HG03064 (cell line): Measurements from ENCODE around the gene LRRC23.
"Not testable (repeated sequence)": the region's sequence is repeated elsewhere in the genome, so short reads cannot be mapped to it uniquely, and the experiment has no call there.

Source experiments
- ATAC-seq: cut with Tn5 transposase; IDR thresholded peaks from one replicate; pipeline ENCODE4 v1.9.1; 2021; ENCODE audit warnings: low read depth; ENCODE audit not compliant: unreplicated experiment

The LRRC23 gene

GRCh38 chr12:6899837-6900519 is 4.6 kb upstream of the LRRC23 start:
- no peak for ATAC-seq

- ATAC-seq: no peak
Observed at GRCh38 chr12:6902448-6902847, 2.2 kb upstream of the LRRC23 start.

GRCh38 chr12:6903722-6904121 is 900 bp upstream of the LRRC23 start:
- no peak for ATAC-seq

GRCh38 chr12:6905414-6906040 is 905 bp downstream of the LRRC23 start:
- no peak for ATAC-seq

DNA sequence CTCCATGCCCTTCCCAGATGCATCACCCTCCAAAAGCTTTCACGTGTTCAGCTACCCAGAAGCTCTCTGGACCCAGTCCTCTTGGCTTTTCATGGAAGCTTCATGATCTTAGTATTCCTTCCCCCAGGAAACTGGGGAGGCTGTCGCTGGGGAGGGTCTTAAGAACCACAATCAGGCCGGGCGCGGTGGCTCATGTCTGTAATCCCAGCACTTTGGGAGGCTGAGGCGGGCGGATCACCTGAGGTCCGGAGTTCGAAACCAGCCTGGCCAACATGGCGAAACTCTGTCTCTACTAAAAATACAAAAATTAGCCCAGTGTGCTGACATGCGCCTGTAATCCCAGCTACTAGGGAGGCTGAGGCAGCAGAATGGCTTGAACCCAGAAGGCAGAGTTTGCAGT is 3.5 kb downstream of the LRRC23 start:
- not testable (repeated sequence) for ATAC-seq

GRCh38 chr12:6909421-6910145 is 5.0 kb downstream of the LRRC23 start:
- no peak for ATAC-seq

DNA sequence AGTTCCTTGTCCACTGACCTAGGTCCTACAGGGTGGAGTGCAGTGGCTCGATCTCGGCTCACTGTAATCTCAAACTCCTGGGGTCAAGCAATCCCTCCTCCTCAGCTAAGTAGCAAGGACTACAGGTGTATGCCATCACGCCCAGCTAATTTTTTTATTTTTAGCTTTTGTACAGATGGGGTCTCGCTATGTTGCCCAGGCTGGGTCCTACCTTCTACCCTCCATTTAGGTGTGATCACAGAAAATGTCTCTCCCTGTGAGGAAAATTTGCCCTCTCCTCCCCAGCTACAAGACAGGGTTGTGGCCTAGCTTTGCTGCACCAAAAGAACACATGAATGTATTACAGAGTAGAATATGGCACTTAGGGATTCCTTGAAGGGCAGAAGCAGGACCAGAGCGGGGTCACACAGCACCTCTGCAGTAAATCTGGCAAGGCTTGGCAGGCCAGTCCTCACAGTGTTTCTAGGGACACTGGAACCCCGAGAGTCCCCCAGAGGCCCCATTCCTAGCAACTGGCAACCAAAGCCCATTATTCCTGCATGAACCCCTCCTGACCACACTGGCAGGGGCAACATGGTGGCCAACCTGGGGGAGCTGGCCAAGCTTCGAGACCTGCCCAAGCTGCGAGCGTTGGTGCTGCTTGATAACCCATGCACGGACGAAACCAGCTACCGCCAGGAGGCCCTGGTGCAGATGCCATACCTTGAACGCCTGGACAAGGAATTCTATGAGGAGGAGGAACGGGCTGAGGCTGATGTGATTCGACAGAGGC is 7.7 kb downstream of the LRRC23 start:
- ATAC-seq: no peak

DNA sequence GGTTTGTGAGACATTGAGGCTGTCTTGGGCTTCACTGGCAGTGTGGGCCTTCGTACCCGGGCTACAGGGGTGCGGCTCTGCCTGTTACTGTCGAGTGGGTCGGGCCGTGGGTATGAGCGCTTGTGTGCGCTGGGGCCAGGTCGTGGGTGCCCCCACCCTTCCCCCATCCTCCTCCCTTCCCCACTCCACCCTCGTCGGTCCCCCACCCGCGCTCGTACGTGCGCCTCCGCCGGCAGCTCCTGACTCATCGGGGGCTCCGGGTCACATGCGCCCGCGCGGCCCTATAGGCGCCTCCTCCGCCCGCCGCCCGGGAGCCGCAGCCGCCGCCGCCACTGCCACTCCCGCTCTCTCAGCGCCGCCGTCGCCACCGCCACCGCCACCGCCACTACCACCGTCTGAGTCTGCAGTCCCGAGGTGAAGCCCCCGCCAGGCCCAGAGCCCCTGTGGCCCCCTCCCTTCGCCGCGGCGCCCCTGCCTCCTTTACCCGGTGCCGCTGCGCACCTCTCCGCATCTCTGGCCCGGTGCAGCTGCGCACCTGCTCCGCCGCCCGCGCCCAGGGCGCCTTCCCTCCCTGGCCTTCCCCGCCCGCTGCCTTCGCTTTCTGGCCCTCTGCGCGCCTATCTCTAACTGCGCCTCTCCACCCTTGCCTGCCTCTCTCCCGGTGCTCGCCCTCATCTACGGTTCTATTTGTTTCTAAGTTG is 9.8 kb downstream of the LRRC23 start, which contains the start of gene ENO2:
Gene ENO2, plus strand, starts transcription at position 335 of the 701 bp plus-strand sequence. CDS start 1,253 bp downstream, outside the sequence.
- peak; percentile 72 for ATAC-seq

GRCh38 chr12:6914947-6915788 is 10.5 kb downstream of the LRRC23 start:
- no peak for ATAC-seq

GRCh38 chr12:6915789-6916285 is 11.2 kb downstream of the LRRC23 start:
- ATAC-seq: no peak

GRCh38 chr12:6916426-6917200 is 12.0 kb downstream of the LRRC23 start:
- ATAC-seq: no peak

- no peak for ATAC-seq
Observed at GRCh38 chr12:6917491-6918231, 13.0 kb downstream of the LRRC23 start.

DNA sequence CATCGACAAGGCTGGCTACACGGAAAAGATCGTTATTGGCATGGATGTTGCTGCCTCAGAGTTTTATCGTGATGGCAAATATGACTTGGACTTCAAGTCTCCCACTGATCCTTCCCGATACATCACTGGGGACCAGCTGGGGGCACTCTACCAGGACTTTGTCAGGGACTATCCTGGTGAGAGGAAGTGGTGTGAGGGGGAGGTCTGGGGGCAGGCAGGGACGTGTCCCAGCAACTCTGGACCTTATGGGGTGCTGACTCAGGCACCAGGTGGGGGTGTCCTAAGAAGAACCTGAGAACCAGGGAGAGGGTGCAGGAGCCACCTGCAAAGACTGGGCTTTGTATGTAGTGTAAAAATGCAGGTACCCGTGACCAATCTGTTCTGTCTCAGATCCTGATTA is 15.0 kb downstream of the LRRC23 start:
- ATAC-seq: no peak

- no peak for ATAC-seq
Observed at GRCh38 chr12:6921539-6921938, 16.9 kb downstream of the LRRC23 start.

DNA sequence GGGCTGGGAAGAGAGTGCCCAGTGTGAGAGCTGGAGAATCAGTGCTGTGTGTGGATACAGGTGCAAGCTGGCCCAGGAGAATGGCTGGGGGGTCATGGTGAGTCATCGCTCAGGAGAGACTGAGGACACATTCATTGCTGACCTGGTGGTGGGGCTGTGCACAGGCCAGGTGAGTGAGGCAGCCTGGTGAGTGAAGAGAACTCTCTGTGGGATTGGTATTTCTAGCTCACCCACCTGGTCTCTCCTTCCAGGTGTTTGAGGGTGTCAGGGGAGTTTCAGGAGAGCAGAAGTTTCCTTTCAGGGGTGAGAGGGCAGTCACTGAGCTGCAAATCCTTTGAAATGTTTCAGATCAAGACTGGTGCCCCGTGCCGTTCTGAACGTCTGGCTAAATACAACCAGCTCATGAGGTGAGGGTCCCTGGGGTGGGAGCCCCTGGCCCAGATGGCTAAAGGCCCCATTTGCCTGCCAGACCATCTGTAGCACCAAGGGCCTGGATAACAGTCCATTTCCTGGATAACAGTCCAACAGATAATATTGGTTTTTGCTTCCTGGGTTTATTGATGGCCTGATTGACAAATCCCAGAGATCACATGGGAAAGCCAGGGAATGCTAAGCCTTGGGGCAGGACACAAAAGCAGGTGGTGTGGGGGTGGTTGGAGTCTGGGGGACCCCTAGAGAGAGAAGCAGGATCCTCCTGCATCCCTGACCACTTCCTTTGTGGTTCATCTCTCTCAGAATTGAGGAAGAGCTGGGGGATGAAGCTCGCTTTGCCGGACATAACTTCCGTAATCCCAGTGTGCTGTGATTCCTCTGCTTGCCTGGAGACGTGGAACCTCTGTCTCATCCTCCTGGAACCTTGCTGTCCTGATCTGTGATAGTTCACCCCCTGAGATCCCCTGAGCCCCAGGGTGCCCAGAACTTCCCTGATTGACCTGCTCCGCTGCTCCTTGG is 17.6 kb downstream of the LRRC23 start:
- no peak for ATAC-seq

DNA sequence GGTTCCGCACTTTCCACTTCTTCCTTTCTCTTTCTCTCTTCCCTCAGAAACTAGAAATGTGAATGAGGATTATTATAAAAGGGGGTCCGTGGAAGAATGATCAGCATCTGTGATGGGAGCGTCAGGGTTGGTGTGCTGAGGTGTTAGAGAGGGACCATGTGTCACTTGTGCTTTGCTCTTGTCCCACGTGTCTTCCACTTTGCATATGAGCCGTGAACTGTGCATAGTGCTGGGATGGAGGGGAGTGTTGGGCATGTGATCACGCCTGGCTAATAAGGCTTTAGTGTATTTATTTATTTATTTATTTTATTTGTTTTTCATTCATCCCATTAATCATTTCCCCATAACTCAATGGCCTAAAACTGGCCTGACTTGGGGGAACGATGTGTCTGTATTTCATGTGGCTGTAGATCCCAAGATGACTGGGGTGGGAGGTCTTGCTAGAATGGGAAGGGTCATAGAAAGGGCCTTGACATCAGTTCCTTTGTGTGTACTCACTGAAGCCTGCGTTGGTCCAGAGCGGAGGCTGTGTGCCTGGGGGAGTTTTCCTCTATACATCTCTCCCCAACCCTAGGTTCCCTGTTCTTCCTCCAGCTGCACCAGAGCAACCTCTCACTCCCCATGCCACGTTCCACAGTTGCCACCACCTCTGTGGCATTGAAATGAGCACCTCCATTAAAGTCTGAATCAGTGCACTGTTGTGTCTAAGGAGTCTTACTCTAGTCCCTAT is 18.5 kb downstream of the LRRC23 start:
- no peak for ATAC-seq
